Kidney epithelial cell (primary cell): ENCODE results near the gene CDH15. TPM values are rescaled to one million over a fixed set of nuclear protein-coding genes. Genes with fewer than 3 reads are reported as not detected.

Experiments
- DNase-seq: peaks from one replicate; pipeline ENCODE4 v3.0.0-alpha.2; 2010; ENCODE audit warnings: low read depth
- H3K27me3 ChIP-seq: 2 replicates; pipeline ENCODE4 v1.6.0; 2011; ENCODE audit warnings: low read length; ENCODE audit not compliant: control insufficient read depth, insufficient read depth
- H3K36me3 ChIP-seq: 2 replicates; pipeline ENCODE4 v1.5.1; 2011; ENCODE audit warnings: low read length; ENCODE audit not compliant: control insufficient read depth, insufficient read depth
- H3K4me3 ChIP-seq: 2 replicates; pipeline ENCODE4 v1.5.1; 2011; ENCODE audit warnings: low read depth, mild to moderate bottlenecking, control low read depth, low read length
- CTCF ChIP-seq: IDR thresholded peaks from 2 replicates; pipeline ENCODE4 v1.5.1; 2011; ENCODE audit warnings: mild to moderate bottlenecking, moderate library complexity, low read length, control low read depth, inconsistent platforms; ENCODE audit not compliant: insufficient read depth, poor library complexity, severe bottlenecking
- total RNA-seq: library from RNA; depleted of rRNA; stranded (reverse); fragments of >200 nt; gene quantifications from 2 replicates; pipeline ENCODE4 v1.2.3, GENCODE V29; 2015

Gene CDH15
- total RNA-seq, 1 donor from 2014 or later: 0.50 TPM

GRCh38 chr16:89202422-89203215 is 31.1 kb downstream of the CDH15 start:
- Histone ChIP-seq H3K27me3 (peaks cover 35% of the 10 kb centered on the region), H3K4me3 (no peak overlapping the region), H3K36me3 (no peaks in the 10 kb centered on the region)
- TF ChIP-seq CTCF: no peak
- no peak for DNase-seq

- H3K27me3 ChIP-seq: peaks cover 7% of the 10 kb centered on the region
- H3K36me3 ChIP-seq: no peaks in the 10 kb centered on the region
- TF ChIP-seq CTCF: no peak
- H3K4me3 ChIP-seq: no peak overlapping the region
- no peak for DNase-seq
These were observed 36.4 kb downstream of the CDH15 start for GRCh38 chr16:89207993-89208392.

GRCh38 chr16:89209522-89210044 is 38.0 kb downstream of the CDH15 start:
- no peak for TF ChIP-seq CTCF
- Histone ChIP-seq H3K36me3 (no peaks in the 10 kb centered on the region), H3K27me3 (peaks cover 6% of the 10 kb centered on the region), H3K4me3 (no peak overlapping the region)
- no peak for DNase-seq

- H3K4me3 ChIP-seq: no peak overlapping the region
- DNase-seq: no peak
- no peak for TF ChIP-seq CTCF
- peaks cover 6% of the 10 kb centered on the region for H3K27me3 ChIP-seq
- H3K36me3 ChIP-seq: no peaks in the 10 kb centered on the region
These were observed 38.8 kb downstream of the CDH15 start for GRCh38 chr16:89210165-89210903.

- H3K36me3 ChIP-seq: no peaks in the 10 kb centered on the region
- H3K4me3 ChIP-seq: no peak overlapping the region
- no peak for DNase-seq
- H3K27me3 ChIP-seq: peaks cover 6% of the 10 kb centered on the region
- no peak for TF ChIP-seq CTCF
These were observed 39.5 kb downstream of the CDH15 start for GRCh38 chr16:89210904-89211515.
